Measurements from ENCODE around the gene MBP. TPM values are rescaled to one million over a fixed set of nuclear protein-coding genes. Genes with fewer than 3 reads are reported as not detected.

Gene MBP
- total RNA-seq, 3 donors from 2014 or later = 37.9 to 48.5 (median 47.4) TPM

- TF ChIP-seq CTCF (IDR thresholded peaks at IDR 0.05) = no peak
- DNase-seq (peak in 1 of 3 donors; percentile 43), ATAC-seq (no peak)
- H3K9me3 ChIP-seq = no peaks in the 10 kb centered on the region
- no peak overlapping the region for H3K4me3 ChIP-seq
- no peaks in the 10 kb centered on the region for H3K4me1 ChIP-seq (ENCODE audit: low read depth)
- H3K36me3 ChIP-seq (ENCODE audit: low read depth) = peaks cover 10% of the 10 kb centered on the region
- intact Hi-C loops (cut with DNase I, micrococcal nuclease) = no loop called here
Observed at GRCh38 chr18:77016936-77017335, 115.6 kb downstream of the MBP start.

DNA sequence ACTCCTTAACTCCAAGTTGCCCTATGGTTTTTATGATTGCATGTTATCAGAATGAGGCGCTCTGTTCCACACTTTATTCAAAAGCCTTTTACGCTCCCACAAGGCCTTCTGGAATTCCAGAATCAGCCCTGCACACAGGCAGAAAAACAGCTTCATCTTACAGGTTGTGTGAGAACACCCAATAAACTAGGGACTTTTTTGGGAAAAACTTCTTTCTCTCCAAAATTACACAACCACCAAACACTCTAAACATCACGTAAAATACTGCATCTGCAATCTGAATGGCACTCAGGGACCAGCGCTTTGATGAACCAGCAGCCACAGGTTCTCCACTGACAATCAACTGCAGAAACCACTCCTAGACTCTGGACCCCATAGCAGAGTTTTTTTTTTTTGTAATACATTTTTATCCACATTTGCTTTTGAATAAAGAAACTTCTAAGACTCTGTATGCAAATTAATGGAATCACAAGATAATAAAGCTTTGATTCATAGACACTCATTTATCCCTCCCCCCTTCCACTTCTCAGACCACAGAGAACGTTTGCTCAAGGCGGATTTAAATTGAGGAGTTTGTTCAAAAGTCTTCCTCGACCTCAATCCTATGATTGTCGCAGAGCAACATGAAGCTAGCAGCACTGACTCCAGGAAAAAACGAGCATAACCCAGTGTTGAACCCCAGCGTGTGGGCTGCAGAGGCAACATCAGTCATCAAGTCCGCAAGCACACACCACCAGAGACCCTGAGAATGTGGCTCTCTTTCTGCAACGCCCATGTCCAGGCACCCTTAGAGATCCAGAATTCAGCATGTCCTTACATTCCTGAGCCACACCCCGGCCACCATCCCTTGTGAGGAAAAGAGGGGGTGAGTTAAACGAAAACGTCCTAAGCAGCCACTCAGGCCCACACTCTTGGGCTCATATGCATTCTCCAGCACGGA is 116.5 kb downstream of the MBP start:
- Histone ChIP-seq H3K4me1 (ENCODE audit: low read depth) (no peaks in the 10 kb centered on the region), H3K9me3 (no peaks in the 10 kb centered on the region), H3K36me3 (ENCODE audit: low read depth) (peaks cover 10% of the 10 kb centered on the region), H3K4me3 (no peak overlapping the region)
- TF ChIP-seq CTCF (IDR thresholded peaks at IDR 0.05) = no peak
- intact Hi-C loops (cut with DNase I, micrococcal nuclease) = no loop called here
- DNase-seq (no peak), ATAC-seq (no peak)

DNA sequence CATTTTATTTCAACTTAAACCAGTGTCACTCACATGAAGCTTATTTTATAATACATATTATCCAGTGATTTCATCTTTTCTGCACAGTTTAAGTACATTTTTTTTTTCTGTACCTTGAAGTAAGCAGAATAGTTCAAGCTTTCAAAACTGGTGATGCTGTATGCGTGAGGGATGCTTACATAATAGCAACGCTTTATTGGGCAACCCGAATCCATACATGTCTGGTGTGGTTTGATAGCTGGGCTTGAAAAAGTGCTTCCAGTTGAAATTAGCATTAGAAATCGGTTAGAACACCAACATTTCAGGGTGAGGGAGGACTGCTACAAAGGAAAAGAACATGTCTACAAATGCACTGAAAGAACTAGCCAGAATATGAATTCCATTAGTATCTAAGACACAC is 117.4 kb downstream of the MBP start:
- DNase-seq (no peak), ATAC-seq (no peak)
- H3K4me1 ChIP-seq (ENCODE audit: low read depth) = no peaks in the 10 kb centered on the region
- peaks cover 13% of the 10 kb centered on the region for H3K36me3 ChIP-seq (ENCODE audit: low read depth)
- intact Hi-C loops (cut with DNase I, micrococcal nuclease) = no loop called here
- no peak for TF ChIP-seq CTCF (IDR thresholded peaks at IDR 0.05)
- H3K9me3 ChIP-seq = no peaks in the 10 kb centered on the region
- H3K4me3 ChIP-seq = no peak overlapping the region

DNA sequence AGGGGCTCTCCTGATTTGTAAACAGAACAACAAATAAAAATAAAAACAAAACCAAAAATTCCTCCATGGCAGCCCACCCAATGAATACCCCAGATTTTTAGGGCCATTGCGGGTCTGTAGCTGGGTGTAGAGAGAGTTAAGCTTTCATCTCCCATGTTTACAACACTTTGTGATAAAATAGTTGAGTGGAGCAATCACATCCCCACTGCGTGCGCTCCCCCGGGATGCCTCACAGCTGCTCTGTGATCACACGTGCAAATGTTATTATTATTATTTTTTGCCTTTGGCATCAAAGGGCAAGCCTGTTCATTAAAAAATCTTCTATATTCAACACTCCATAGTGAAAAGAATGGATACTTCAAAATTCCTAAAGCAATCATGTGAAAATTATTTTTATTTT is 118.0 kb downstream of the MBP start:
- DNase-seq (no peak), ATAC-seq (no peak)
- H3K36me3 ChIP-seq (ENCODE audit: low read depth) = peaks cover 13% of the 10 kb centered on the region
- no peaks in the 10 kb centered on the region for H3K4me1 ChIP-seq (ENCODE audit: low read depth)
- no peaks in the 10 kb centered on the region for H3K9me3 ChIP-seq
- no peak overlapping the region for H3K4me3 ChIP-seq
- TF ChIP-seq CTCF (IDR thresholded peaks at IDR 0.05) = no peak
- intact Hi-C loops (cut with DNase I, micrococcal nuclease) = no loop called here

DNA sequence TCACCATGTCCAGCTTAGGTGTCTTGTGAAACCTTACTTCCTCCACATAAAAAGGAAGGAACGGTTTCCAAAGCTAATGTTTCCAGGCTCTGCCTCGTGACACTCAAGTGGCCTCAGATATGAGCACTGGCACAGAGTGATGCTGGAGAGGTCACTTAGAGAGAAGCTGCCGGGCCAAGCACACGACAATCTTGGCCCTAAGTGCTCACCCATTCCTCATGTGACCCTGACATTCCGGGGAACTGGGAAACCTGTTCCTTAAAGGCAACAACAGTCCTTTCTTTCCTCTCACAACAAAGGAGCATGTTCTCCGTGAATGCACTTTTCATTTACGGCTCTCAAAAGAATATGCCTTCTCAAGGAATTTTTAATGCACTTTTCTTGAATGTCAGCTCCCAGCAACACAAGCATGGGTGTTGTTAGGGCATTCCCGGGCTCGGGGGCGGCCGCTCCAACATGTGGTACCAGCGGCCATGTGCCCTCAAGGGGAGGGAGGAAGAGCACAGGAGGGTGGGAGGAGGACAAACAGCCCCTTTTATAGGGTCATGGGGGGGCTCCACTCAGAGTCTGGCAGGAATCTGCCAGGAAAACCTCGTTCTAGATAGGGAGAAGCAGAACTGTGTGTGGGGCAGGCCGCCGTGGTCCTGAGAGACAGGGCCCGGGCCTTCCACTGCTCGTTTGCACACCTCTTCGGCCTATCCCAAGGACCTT is 118.6 kb downstream of the MBP start:
- Histone ChIP-seq H3K4me3 (no peak overlapping the region), H3K9me3 (no peaks in the 10 kb centered on the region), H3K4me1 (ENCODE audit: low read depth) (no peaks in the 10 kb centered on the region), H3K36me3 (ENCODE audit: low read depth) (peaks cover 13% of the 10 kb centered on the region)
- intact Hi-C loops (cut with DNase I, micrococcal nuclease) = no loop called here
- no peak for TF ChIP-seq CTCF (IDR thresholded peaks at IDR 0.05)
- DNase-seq (peak in 2 of 3 donors; percentile 31 to 33), ATAC-seq (peak; percentile 31)

Measured in mucosa of descending colon (tissue), 3 donors.